ENCODE results near the gene ZNF333.
"Not testable (repeated sequence)": the region's sequence is repeated elsewhere in the genome, so short reads cannot be mapped to it uniquely, and the experiment has no call there.

DNA sequence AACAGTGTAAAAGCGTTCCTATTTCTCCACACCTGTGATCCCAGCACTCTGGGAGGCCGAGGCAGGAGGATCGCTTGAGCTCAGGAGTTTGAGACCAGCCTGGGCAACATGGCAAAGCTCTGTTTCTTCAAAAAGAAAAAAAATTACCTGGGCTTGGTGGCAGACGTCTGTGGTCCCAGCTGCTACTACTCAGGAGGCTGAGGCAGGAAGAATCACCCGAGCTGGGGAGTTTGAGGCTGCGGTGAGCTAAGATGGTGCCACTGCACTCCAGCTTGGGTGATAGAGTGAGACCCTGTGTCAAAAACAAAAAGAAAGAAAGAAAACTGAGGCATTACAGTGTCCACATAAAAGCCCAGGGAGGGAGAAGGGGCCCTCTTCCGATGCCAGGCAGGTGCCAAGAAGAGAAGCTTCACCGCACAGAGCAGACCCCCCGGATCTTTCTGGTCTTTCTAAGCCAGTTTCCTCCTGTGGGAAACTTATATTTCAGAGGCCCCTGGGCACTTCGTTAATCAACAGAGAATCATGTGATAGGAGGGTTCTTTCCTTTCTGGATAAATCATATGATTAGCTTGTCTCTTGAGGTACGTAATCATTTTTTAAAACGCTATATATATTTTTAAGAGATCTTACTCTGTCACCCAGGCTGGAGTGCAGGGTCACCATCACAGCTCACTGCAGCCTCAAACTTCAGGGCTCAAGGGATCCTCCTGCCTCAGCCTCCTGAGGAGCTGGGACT, 88.4 kb downstream of the ZNF333 start, which contains the start of gene ADGRE2:
- TF ChIP-seq, protein P1, sequence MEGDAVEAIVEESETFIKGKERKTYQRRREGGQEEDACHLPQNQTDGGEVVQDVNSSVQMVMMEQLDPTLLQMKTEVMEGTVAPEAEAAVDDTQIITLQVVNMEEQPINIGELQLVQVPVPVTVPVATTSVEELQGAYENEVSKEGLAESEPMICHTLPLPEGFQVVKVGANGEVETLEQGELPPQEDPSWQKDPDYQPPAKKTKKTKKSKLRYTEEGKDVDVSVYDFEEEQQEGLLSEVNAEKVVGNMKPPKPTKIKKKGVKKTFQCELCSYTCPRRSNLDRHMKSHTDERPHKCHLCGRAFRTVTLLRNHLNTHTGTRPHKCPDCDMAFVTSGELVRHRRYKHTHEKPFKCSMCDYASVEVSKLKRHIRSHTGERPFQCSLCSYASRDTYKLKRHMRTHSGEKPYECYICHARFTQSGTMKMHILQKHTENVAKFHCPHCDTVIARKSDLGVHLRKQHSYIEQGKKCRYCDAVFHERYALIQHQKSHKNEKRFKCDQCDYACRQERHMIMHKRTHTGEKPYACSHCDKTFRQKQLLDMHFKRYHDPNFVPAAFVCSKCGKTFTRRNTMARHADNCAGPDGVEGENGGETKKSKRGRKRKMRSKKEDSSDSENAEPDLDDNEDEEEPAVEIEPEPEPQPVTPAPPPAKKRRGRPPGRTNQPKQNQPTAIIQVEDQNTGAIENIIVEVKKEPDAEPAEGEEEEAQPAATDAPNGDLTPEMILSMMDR (IDR thresholded peaks at IDR 0.05), result not testable (repeated sequence)
- not testable (repeated sequence) for TF ChIP-seq ZFX (IDR thresholded peaks at IDR 0.05; ENCODE audit: borderline replicate concordance)

Data from 22Rv1 (cell line).